Activated naive CD4-positive, alpha-beta T cell treated with anti-CD3 and anti-CD28 coated beads, Interleukin-2, amount 50 U/mL, for 72 hours (primary cell): Measurements from ENCODE around the gene TICAM1. TPM values are rescaled to one million over a fixed set of nuclear protein-coding genes. Genes with fewer than 3 reads are reported as not detected.
A peak's percentile ranks its signal among the peaks of the same experiment; 100 is the strongest.
"Not testable (repeated sequence)": the region's sequence is repeated elsewhere in the genome, so short reads cannot be mapped to it uniquely, and the experiment has no call there.

Source experiments
- ATAC-seq, 2 donors: fragments of 150-1000 bp; cut with Tn5 transposase; 2 replicates each; pipeline ENCODE4 v1.10.0; 2021; ENCODE audit warnings: mild to moderate bottlenecking in 2 of 2, moderate library complexity in 2 of 2
- DNase-seq, 2 donors: peaks; one replicate each; pipeline ENCODE4 v3.0.0; 2021 to 2022; ENCODE audit warnings: low spot score in 2 of 2
- H3K27ac Mint-ChIP-seq, 2 donors: one replicate each; pipeline ENCODE4 v1.8.0; 2022; ENCODE audit warnings: mild to moderate bottlenecking in 2 of 2, mixed read lengths in 2 of 2
- H3K36me3 Mint-ChIP-seq, 2 donors: one replicate each; pipeline ENCODE4 v1.8.0; 2022; ENCODE audit warnings: mixed read lengths in 2 of 2
- H3K9me3 Mint-ChIP-seq, 2 donors: one replicate each; pipeline ENCODE4 v1.8.0; 2022; ENCODE audit warnings: mixed read lengths in 2 of 2
- total RNA-seq, 2 donors: library from RNA; stranded (reverse); gene quantifications; one replicate each; pipeline ENCODE4 v1.2.3, GENCODE V29; 2022

The TICAM1 gene
- total RNA-seq, 2 donors from 2014 or later = 18.8 to 27.5 TPM

- H3K36me3 Mint-ChIP-seq = peaks cover 0 to 27% of the 10 kb centered on the region in 2 donors
- DNase-seq = no peak
- H3K27ac Mint-ChIP-seq = peak overlapping the region in 1 of 2 donors; percentile 71
- peaks cover 5 to 8% of the 10 kb centered on the region in 2 donors for H3K9me3 Mint-ChIP-seq
- no peak for ATAC-seq
Measured at GRCh38 chr19:4817467-4818277, 13.8 kb downstream of the TICAM1 start.

- no peak for DNase-seq
- no peak for ATAC-seq
- Mint-ChIP-seq H3K9me3 (peaks cover 5 to 8% of the 10 kb centered on the region in 2 donors), H3K27ac (peak overlapping the region in 1 of 2 donors; percentile 71), H3K36me3 (peaks cover 0 to 27% of the 10 kb centered on the region in 2 donors)
Measured at GRCh38 chr19:4816950-4817278, 14.6 kb downstream of the TICAM1 start.

DNA sequence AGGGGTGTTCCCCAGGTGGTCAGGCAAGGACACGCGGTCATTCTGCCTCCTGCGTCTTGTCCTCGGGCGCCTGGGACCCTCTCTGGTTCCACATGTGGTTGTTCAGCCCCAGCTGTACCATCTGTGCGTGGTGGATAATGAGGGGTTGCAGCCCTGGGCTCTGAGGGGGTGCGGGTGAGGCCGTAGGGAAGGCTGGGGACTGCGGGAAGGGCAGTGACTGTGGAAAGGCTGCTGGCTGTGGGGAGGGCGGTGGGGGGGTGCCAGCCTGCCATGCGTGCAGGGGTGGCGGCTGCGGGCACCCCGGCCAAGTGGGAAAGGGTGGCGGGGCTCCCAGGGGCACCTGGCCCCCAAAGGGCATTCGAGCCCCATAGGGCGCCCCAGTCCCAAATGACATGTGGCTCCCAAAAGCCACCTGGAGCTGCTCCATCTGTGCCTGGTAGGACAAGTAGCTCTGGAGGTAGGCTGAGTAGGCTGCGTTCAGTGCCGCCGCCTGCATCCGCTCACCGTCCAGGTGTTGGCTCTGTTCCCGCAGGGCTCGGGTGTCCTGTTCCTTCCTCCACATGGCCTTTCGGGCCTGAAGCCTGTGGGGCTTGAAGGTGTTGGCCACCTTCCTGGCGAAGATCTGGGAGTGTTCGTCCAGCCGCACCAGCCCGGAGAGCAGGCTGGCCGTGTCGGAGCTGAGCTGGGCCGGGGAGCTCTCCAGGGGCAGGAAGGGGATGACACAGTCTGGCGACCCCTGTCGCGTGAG lies 15.1 kb downstream of the TICAM1 start:
- Mint-ChIP-seq H3K9me3 (peaks cover 5 to 8% of the 10 kb centered on the region in 2 donors), H3K36me3 (peaks cover 0 to 27% of the 10 kb centered on the region in 2 donors), H3K27ac (peak overlapping the region in 1 of 2 donors; percentile 71)
- DNase-seq (no peak), ATAC-seq (no peak)

DNA sequence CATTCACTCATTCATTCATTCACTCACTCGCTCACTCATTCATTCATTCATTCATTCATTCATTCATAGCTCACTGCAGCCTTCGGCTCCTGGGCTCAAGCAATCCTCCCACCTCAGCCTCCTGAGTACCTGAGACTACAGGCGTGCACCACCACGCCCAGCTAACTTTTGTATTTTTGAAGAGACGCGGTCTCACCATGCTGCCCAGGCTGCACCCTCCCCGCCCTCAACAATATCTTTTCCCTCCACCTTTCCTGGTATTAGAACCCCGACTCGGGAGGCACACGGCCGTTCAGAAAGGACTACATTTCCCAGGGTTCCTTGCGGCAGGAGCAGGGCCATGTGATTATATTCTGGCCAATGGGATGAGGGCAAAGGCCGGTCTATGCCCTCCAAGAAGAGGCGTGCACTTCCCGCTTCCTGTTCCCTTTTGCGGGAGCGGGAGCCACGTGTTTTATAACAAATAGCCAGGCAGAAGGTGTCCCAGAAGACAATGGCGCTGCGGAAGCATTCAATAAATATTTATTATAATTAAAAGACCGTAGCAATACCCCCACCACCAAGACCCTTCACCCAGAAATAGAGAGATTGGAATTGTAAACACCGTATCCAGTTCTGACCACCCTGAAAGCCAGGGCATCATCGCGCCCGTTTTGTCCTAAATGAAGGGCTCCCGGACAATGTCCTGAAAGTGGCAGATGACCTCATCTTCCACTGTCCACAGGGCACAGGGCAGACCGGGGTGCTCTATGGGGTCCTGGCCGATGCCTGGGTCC lies 15.9 kb downstream of the TICAM1 start:
- Mint-ChIP-seq H3K36me3 (peaks cover 0 to 27% of the 10 kb centered on the region in 2 donors), H3K27ac (peak overlapping the region; percentile 71 to 78)
- peak; percentile 82 to 89 for ATAC-seq

GRCh38 chr19:4814625-4815425 lies 16.7 kb downstream of the TICAM1 start:
- DNase-seq = no peak
- Mint-ChIP-seq H3K9me3 (peaks cover 5 to 8% of the 10 kb centered on the region in 2 donors), H3K27ac (peak overlapping the region in 1 of 2 donors; percentile 71), H3K36me3 (peaks cover 0 to 27% of the 10 kb centered on the region in 2 donors)
- ATAC-seq = no peak

More for the DNA sequence above, 15.9 kb downstream of the TICAM1 start:
- peaks cover 5 to 8% of the 10 kb centered on the region in 2 donors for H3K9me3 Mint-ChIP-seq
- DNase-seq = peak; percentile 78

DNA sequence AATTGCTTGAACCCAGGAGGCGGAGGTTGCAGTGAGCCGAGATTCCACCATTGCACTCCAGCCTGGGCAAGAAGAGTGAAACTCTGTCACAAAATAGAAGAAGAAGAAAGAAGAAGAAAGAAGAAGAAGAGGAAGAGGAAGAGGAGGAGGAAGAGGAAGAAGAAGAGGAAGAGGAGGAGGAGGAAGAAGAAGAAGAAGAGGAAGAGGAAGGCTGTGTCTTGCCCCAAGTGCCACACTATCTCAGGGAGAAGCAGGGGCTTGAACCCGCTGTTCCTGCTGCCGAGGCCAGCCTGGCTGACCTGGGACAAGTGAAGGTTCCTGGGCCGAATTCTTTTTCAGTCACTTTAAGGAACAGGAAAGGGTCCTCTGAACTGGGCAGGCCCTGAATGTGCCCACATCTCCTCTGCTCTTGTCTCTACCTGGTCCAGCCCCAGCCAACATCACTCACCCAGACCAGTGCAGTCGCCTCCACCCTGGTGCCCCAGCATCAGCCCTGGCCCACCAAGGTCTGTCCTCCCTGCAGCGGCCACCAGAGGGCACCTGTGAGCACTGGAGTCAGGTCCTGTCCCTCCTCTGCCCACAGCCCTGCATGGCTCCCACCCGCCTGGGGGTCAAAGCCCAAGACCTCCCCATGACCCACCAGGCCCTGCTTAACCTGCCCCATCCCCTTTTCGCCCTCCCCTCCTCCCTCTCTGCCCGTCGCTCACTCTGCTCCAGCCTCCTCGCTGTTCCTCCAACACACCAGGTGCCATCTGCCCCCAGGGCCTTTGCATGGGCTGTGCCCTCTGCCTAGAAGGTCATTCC lies 20.0 kb downstream of the TICAM1 start:
- peak overlapping the region in 1 of 2 donors; percentile 52 for H3K27ac Mint-ChIP-seq
- DNase-seq (peak; percentile 88 to 98), ATAC-seq (peak; percentile 75 to 83)
- H3K36me3 Mint-ChIP-seq = peaks cover 0 to 17% of the 10 kb centered on the region in 2 donors
- peaks cover 5 to 8% of the 10 kb centered on the region in 2 donors for H3K9me3 Mint-ChIP-seq

DNA sequence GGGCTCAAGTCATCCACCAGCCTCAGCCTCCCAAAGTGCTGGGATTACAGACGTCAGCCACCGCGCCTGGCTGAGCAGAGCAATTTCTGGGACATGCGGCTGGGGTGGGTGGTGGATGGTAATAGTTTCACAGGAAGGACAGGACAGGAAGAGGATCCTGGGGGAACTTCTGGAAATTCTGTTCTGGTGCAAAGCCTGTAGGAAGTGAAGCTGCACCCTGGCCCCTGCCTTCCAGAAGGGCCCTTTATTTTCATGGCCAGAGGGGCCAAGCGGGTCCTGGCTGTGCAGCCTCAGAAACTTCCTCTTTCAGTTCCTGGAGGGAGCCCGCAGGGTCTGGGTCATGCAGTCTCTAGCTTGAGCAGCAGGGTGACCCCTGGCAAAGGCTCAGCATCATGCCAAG lies 24.3 kb downstream of the TICAM1 start:
- H3K27ac Mint-ChIP-seq = no peak overlapping the region
- no peak for ATAC-seq
- no peaks in the 10 kb centered on the region for H3K36me3 Mint-ChIP-seq
- no peak for DNase-seq
- no peaks in the 10 kb centered on the region for H3K9me3 Mint-ChIP-seq

DNA sequence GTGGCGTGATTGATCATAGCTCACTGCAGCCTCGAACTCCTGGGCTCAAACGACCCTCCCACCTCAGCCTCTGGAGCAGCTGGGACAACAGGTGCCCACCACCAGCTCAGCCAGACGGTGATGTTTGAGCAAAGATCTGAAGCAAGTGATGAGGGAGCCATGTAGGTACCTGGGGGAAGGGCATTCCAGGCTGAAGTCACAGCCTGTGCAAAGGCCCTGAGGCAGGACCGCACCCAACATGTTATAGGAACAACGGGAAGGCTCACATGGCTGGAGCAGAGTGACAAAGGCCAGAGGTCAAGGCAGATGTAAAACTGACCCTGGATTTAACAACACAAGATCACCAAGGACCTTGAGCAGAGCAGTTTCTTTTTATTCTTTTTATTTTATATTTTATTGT lies 25.1 kb downstream of the TICAM1 start:
- H3K27ac Mint-ChIP-seq = no peak overlapping the region
- DNase-seq = no peak
- no peak for ATAC-seq
- no peaks in the 10 kb centered on the region for H3K36me3 Mint-ChIP-seq
- H3K9me3 Mint-ChIP-seq = no peaks in the 10 kb centered on the region

- ATAC-seq, H3K27ac Mint-ChIP-seq, DNase-seq, H3K9me3 Mint-ChIP-seq, H3K36me3 Mint-ChIP-seq: not testable (repeated sequence)
Measured at GRCh38 chr19:4805140-4805539, 26.4 kb downstream of the TICAM1 start.

- Mint-ChIP-seq H3K36me3 (no peaks in the 10 kb centered on the region), H3K9me3 (no peaks in the 10 kb centered on the region), H3K27ac (no peak overlapping the region)
- ATAC-seq = peak; percentile 92 to 93
- DNase-seq = peak; percentile 71 to 77
Measured at GRCh38 chr19:4803736-4804695, 27.5 kb downstream of the TICAM1 start.

DNA sequence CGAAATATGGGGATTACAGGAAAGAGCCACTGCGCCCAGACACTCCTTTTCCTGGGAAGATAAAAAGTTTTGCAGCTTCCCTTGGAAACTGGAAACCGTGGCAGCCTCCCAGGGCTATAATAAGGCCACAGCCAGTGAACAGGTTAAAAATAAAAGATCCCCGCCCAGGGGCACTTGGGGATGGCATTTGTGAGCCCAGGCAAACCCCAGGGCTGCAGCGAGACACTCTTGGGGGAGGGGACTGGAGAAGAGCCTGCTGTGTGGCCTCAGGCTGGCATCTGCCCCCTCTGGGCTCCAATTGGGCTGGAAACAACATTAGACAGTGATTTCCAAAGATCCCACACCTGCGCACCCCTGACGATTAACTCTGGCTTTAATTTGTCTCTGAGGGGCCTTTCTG lies 28.8 kb downstream of the TICAM1 start:
- ATAC-seq (no peak), DNase-seq (no peak)
- Mint-ChIP-seq H3K9me3 (no peaks in the 10 kb centered on the region), H3K36me3 (no peaks in the 10 kb centered on the region), H3K27ac (no peak overlapping the region)

DNA sequence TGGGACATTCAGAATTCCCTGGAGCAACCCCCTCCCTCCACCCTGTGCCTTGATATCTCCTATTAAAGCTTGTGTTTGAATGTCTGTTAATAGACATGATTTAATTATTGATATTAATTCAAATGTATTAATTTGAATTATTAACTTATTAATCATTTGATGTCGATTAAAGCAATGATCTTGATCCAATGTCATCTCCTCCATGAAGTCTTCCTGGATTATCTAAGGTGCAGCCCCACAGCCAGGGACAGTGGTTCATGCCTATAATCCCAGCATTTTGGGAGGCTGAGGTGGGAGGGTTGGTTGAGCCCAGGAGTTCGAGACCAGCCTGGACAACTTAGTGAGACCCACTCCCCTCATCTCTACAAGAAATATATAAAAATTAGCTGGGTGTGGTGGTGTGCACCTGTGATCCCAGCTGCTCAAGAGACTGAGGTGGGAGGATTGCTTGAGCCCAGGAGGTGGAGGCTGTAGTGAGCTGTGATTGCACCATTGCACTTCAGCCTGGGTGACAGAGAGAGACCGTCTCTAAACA lies 30.4 kb downstream of the TICAM1 start:
- no peak for DNase-seq

DNA sequence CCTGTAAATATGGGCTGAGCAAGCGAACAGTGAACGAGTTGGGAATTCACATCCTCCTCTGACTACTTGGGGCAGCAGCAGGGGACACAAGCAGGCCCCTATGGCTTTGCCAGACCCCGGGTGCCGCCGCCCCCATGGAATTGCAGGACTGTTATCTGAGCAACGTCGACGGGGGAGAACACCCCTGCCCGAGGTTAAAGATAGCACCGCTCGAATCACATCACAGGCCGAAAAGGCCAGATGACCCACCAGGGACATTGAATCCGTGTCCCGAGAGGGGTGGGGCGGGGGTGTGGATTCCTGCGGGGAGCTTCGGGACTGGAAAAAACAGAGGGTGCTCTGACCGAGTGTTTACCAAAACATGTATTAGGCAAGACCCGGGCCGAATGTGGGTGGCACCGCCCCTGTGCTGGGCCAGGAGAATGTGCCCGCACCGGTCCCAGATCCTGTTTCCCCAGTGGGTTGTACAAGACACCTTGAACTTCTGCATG lies 30.9 kb downstream of the TICAM1 start:
- ATAC-seq = no peak
- Mint-ChIP-seq H3K9me3 (no peaks in the 10 kb centered on the region), H3K27ac (no peak overlapping the region), H3K36me3 (peaks cover 6 to 7% of the 10 kb centered on the region in 2 donors)
- DNase-seq = no peak

More for the DNA sequence above, 30.4 kb downstream of the TICAM1 start:
- Mint-ChIP-seq H3K27ac (no peak overlapping the region), H3K9me3 (no peaks in the 10 kb centered on the region), H3K36me3 (peaks cover 6 to 7% of the 10 kb centered on the region in 2 donors)
- no peak for ATAC-seq

DNA sequence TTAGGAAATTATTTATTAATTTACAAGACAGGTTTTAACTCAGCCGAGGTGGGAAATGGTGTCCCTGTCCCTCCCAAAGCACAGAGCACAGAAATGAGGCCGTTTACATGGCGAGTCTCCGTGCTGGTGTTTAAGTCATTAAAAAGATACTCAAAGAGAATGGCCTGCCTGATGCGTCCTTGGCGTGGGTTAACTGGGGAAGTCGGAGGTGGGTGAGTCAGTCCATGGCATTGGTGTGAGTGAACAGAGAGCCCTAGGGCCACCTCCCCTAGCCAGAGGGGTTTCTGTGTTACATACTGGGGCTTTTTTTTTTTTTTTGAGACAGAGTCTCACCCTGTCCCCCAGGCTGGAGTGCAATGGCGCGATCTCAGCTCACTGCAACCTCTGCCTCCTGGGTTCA lies 36.1 kb downstream of the TICAM1 start:
- H3K36me3 Mint-ChIP-seq = peaks cover 11 to 28% of the 10 kb centered on the region in 2 donors
- peak overlapping the region; percentile 23 to 93 for H3K27ac Mint-ChIP-seq
- no peaks in the 10 kb centered on the region for H3K9me3 Mint-ChIP-seq
- no peak for DNase-seq
- no peak for ATAC-seq
